OCI-LY7 (cell line): ENCODE measurements around the gene PNPLA6. TPM values are rescaled to one million over a fixed set of nuclear protein-coding genes. Genes with fewer than 3 reads are reported as not detected.

Source experiments
- BruUV-seq: library from RNA; stranded (reverse); fragments of 400-500 nt; replicated peaks from 2 replicates; lab custom pipeline; 2021; lab: Mats Ljungman, UMichigan
- CTCF ChIA-PET: fragments of 300-600 bp; sonication (Branson Sonifier 250); formaldehyde crosslinking; loops from one replicate; lab custom pipeline; 2022; ENCODE audit warnings: antibody characterized with exemption; ENCODE audit not compliant: unreplicated experiment; lab: Charles Lee
- POLR2A ChIA-PET: fragments of 300-600 bp; sonication (Branson Sonifier 250); formaldehyde crosslinking; loops from one replicate; lab custom pipeline; 2022; ENCODE audit warnings: antibody characterized with exemption; lab: Charles Lee
- DNase-seq: peaks from one replicate; pipeline ENCODE4 v3.0.0-alpha.2; 2015; ENCODE audit warnings: low spot score
- H2AFZ ChIP-seq: fragments of 200-600 bp; sonication (generic), shearing (Covaris generic); 2 replicates; pipeline ENCODE4 v1.6.1; 2014; ENCODE audit warnings: mild to moderate bottlenecking, antibody characterized with exemption, low read length, moderate library complexity
- H3K27ac ChIP-seq: fragments of 200-600 bp; sonication (generic); 2 replicates; pipeline ENCODE4 v1.5.1; 2014; ENCODE audit warnings: mixed run types, low read depth, mild to moderate bottlenecking, moderate library complexity, low read length, inconsistent platforms; ENCODE audit not compliant: poor library complexity, severe bottlenecking
- H3K36me3 ChIP-seq: fragments of 200-600 bp; sonication (generic); 2 replicates; pipeline ENCODE4 v1.6.1; 2014; ENCODE audit warnings: mild to moderate bottlenecking, antibody characterized with exemption, low read length, moderate library complexity, mixed read lengths; ENCODE audit not compliant: insufficient read depth
- H3K4me1 ChIP-seq: fragments of 200-600 bp; sonication (generic); 2 replicates; pipeline ENCODE4 v1.5.1; 2014; ENCODE audit warnings: mild to moderate bottlenecking, low read length; ENCODE audit not compliant: insufficient read depth, poor library complexity, severe bottlenecking
- H3K4me2 ChIP-seq: fragments of 200-600 bp; sonication (generic); 2 replicates; pipeline ENCODE4 v1.6.1; 2014; ENCODE audit warnings: mild to moderate bottlenecking, low read length
- H3K4me3 ChIP-seq: fragments of 200-600 bp; sonication (generic); 2 replicates; pipeline ENCODE4 v1.5.1; 2014; ENCODE audit warnings: mild to moderate bottlenecking, low read depth, low read length; ENCODE audit not compliant: poor library complexity, severe bottlenecking
- H3K79me2 ChIP-seq: fragments of 200-600 bp; sonication (generic); 2 replicates; pipeline ENCODE4 v1.6.1; 2016; ENCODE audit warnings: low read depth, mild to moderate bottlenecking, low read length, moderate library complexity, mixed read lengths; ENCODE audit not compliant: insufficient read depth
- H3K9me2 ChIP-seq: fragments of 200-600 bp; sonication (generic); 2 replicates; pipeline ENCODE4 v1.6.1; 2016; ENCODE audit warnings: mild to moderate bottlenecking, low read length, mixed read lengths; ENCODE audit not compliant: insufficient read depth
- H3K9me3 ChIP-seq: fragments of 200-600 bp; sonication (generic); 2 replicates; pipeline ENCODE4 v1.6.1; 2014; ENCODE audit warnings: mild to moderate bottlenecking, mixed run types, low read length, mixed read lengths
- H4K20me1 ChIP-seq: fragments of 200-600 bp; sonication (generic); 2 replicates; pipeline ENCODE4 v1.6.1; 2014; ENCODE audit warnings: mild to moderate bottlenecking, antibody characterized with exemption, low read length, moderate library complexity, mixed read lengths; ENCODE audit not compliant: insufficient read depth
- CTCF ChIP-seq: fragments of 200-600 bp; sonication (generic); conservative IDR thresholded peaks from 2 replicates; pipeline ENCODE4 v1.5.1; 2014; ENCODE audit warnings: mild to moderate bottlenecking, antibody characterized with exemption, low read length, moderate library complexity, mixed read lengths
- EZH2phosphoT487 ChIP-seq: fragments of 200-600 bp; sonication (generic); IDR thresholded peaks from 2 replicates; pipeline ENCODE4 v1.6.1; 2018; ENCODE audit warnings: low read depth, borderline replicate concordance, mild to moderate bottlenecking, mixed run types, antibody characterized with exemption, low read length, moderate library complexity, mixed read lengths
- intact Hi-C: fragments of 100-400 bp; cut with micrococcal nuclease; formaldehyde crosslinking; loops from one replicate; pipeline ENCODE4 v1.10.0; 2022; ENCODE audit not compliant: unreplicated experiment
- total RNA-seq, 2 experiments: library from RNA; depleted of rRNA in 1 of 2; stranded (reverse); fragments of >200 nt in 1 of 2; shearing (Covaris generic) in 1 of 2; gene quantifications; 2 replicates each; pipeline ENCODE4 v1.2.3, GENCODE V29; 2014 to 2022

PNPLA6 gene
- total RNA-seq, 2 experiments from 2014 or later: 50.6 to 92.4 TPM

GRCh38 chr19:7516878-7517277 is 18.6 kb upstream of the PNPLA6 start:
- TF ChIP-seq CTCF: no peak
- TF ChIP-seq EZH2phosphoT487: no peak
- peaks cover 3% of the 10 kb centered on the region for H3K4me1 ChIP-seq
- H3K79me2 ChIP-seq: no peaks in the 10 kb centered on the region
- H3K4me2 ChIP-seq: no peak overlapping the region
- no TSS peak for BruUV-seq
- no peak for DNase-seq
- H2AFZ ChIP-seq: no peak overlapping the region
- no peaks in the 10 kb centered on the region for H4K20me1 ChIP-seq
- CTCF ChIA-PET: no interaction called here
- H3K27ac ChIP-seq: no peak overlapping the region
- POLR2A ChIA-PET: no interaction called here
- no peaks in the 10 kb centered on the region for H3K9me3 ChIP-seq
- intact Hi-C loops: no loop called here
- no peak overlapping the region for H3K4me3 ChIP-seq
- no peaks in the 10 kb centered on the region for H3K36me3 ChIP-seq
- H3K9me2 ChIP-seq: no peaks in the 10 kb centered on the region

- H3K9me2 ChIP-seq: no peaks in the 10 kb centered on the region
- POLR2A ChIA-PET: no interaction called here
Measured at GRCh38 chr19:7519361-7520130, 16.0 kb upstream of the PNPLA6 start.

More at GRCh38 chr19:7519361-7520130, 16.0 kb upstream of the PNPLA6 start:
- Histone ChIP-seq H4K20me1 (no peaks in the 10 kb centered on the region), H3K36me3 (no peaks in the 10 kb centered on the region), H3K9me3 (no peaks in the 10 kb centered on the region), H3K4me1 (peaks cover 14% of the 10 kb centered on the region), H3K4me3 (no peak overlapping the region), H3K79me2 (no peaks in the 10 kb centered on the region), H3K27ac (no peak overlapping the region), H3K4me2 (no peak overlapping the region), H2AFZ (no peak overlapping the region)
- CTCF ChIA-PET: no interaction called here
- DNase-seq: no peak
- no peak for TF ChIP-seq EZH2phosphoT487
- no peak for TF ChIP-seq CTCF
- BruUV-seq: no TSS peak
- intact Hi-C loops: no loop called here
